HG03558 (cell line): ENCODE measurements around the gene ST8SIA3.
"Not testable (repeated sequence)": the region's sequence is repeated elsewhere in the genome, so short reads cannot be mapped to it uniquely, and the experiment has no call there.

Experiments
- ATAC-seq: cut with Tn5 transposase; IDR thresholded peaks from one replicate; pipeline ENCODE4 v1.9.1; 2021; ENCODE audit warnings: moderate number of reproducible peaks; ENCODE audit not compliant: unreplicated experiment; ENCODE audit errors: extremely low read depth

Gene ST8SIA3

GRCh38 chr18:57362714-57363113 lies 10.4 kb downstream of the ST8SIA3 start:
- no peak for ATAC-seq

- no peak for ATAC-seq
Observed at GRCh38 chr18:57364460-57364859, 12.1 kb downstream of the ST8SIA3 start.

- no peak for ATAC-seq
Observed at GRCh38 chr18:57366528-57367081, 14.2 kb downstream of the ST8SIA3 start.

- ATAC-seq, result no peak
Observed at GRCh38 chr18:57372444-57372843, 20.1 kb downstream of the ST8SIA3 start.

GRCh38 chr18:57373017-57373416 lies 20.7 kb downstream of the ST8SIA3 start:
- ATAC-seq, result no peak

- ATAC-seq, result no peak
Observed at GRCh38 chr18:57376503-57376902, 24.1 kb downstream of the ST8SIA3 start.

GRCh38 chr18:57389271-57389670 lies 36.9 kb downstream of the ST8SIA3 start:
- ATAC-seq, result no peak

GRCh38 chr18:57390044-57390443 lies 37.7 kb downstream of the ST8SIA3 start:
- no peak for ATAC-seq

GRCh38 chr18:57394749-57395148 lies 42.4 kb downstream of the ST8SIA3 start:
- not testable (repeated sequence) for ATAC-seq

- ATAC-seq, result not testable (repeated sequence)
Observed at GRCh38 chr18:57396831-57397230, 44.5 kb downstream of the ST8SIA3 start.

GRCh38 chr18:57397440-57398132 lies 45.2 kb downstream of the ST8SIA3 start:
- no peak for ATAC-seq

GRCh38 chr18:57404345-57404744 lies 52.0 kb downstream of the ST8SIA3 start:
- no peak for ATAC-seq

GRCh38 chr18:57409650-57410049 lies 57.3 kb downstream of the ST8SIA3 start:
- no peak for ATAC-seq

GRCh38 chr18:57410749-57411148 lies 58.4 kb downstream of the ST8SIA3 start:
- ATAC-seq, result no peak

- no peak for ATAC-seq
Observed at GRCh38 chr18:57416542-57416941, 64.2 kb downstream of the ST8SIA3 start.
